ENCODE data around the gene POU5F1.

Gene POU5F1

DNA sequence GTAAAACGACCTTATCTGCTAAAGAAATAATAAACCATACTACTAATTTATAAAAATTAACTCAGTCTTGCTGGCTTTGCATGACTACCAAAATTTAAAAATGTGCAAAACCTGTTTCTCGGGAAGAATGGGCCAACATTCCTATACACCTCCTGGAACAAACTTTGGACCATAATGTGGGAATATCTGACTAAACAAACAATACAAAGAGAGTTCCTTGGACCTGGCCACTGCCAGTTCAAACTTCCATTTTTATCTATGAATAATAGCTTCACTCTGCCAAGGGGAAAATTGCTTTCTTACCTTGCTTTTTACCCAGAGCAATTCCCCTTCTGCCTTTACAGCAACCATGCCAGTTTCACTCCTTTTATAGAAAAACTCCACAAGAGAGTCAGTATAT is 38.7 kb upstream of the POU5F1 start:
- Histone ChIP-seq H3K27ac (no peak overlapping the region), H3K4me3 (no peak overlapping the region), H3K27me3 (peaks cover 0 to 5% of the 10 kb centered on the region in 2 donors), H3K9me3 (no peaks in the 10 kb centered on the region), H3K4me1 (peaks cover 0 to 7% (median 0%) of the 10 kb centered on the region in 4 donors), H3K36me3 (no peaks in the 10 kb centered on the region)
- intact Hi-C loops (cut with DNase I; ENCODE audit: low total_unique reads), result no loop called here
- DNase-seq, result no peak
- TF ChIP-seq, protein P1, sequence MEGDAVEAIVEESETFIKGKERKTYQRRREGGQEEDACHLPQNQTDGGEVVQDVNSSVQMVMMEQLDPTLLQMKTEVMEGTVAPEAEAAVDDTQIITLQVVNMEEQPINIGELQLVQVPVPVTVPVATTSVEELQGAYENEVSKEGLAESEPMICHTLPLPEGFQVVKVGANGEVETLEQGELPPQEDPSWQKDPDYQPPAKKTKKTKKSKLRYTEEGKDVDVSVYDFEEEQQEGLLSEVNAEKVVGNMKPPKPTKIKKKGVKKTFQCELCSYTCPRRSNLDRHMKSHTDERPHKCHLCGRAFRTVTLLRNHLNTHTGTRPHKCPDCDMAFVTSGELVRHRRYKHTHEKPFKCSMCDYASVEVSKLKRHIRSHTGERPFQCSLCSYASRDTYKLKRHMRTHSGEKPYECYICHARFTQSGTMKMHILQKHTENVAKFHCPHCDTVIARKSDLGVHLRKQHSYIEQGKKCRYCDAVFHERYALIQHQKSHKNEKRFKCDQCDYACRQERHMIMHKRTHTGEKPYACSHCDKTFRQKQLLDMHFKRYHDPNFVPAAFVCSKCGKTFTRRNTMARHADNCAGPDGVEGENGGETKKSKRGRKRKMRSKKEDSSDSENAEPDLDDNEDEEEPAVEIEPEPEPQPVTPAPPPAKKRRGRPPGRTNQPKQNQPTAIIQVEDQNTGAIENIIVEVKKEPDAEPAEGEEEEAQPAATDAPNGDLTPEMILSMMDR (IDR thresholded peaks at IDR 0.05), result no peak

- intact Hi-C loops (cut with DNase I; ENCODE audit: low total_unique reads), result no loop called here
- Histone ChIP-seq H3K4me3 (no peak overlapping the region), H3K9me3 (no peaks in the 10 kb centered on the region), H3K27me3 (peaks cover 0 to 5% of the 10 kb centered on the region in 2 donors), H3K4me1 (peaks cover 0 to 11% (median 2%) of the 10 kb centered on the region in 4 donors), H3K36me3 (no peaks in the 10 kb centered on the region), H3K27ac (no peak overlapping the region)
- DNase-seq, result no peak
- TF ChIP-seq, protein P1 (IDR thresholded peaks at IDR 0.05), result no peak
These were observed 38.0 kb upstream of the POU5F1 start for GRCh38 chr6:31208506-31208905.

DNA sequence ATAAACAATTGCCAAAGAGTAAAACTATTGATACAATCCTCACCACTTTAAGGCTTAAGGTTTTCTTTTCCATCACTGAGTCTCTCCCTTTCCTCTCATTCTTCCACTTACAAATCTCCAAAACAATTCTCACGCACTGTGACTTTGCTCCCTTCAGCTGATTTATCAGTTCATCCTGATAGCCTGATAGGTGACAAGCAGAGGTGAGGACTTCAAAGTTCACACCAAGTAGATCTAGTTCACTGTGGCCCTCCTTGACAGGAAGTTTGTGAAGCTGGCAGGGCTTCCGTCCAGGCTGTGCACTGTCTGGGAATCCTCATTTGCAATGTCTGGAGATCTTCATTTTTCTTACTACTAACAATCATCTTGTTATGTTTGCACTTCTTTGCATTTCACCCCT is 35.2 kb upstream of the POU5F1 start:
- H3K4me1 ChIP-seq, result peaks cover 0 to 24% (median 13%) of the 10 kb centered on the region in 4 donors
- H3K27ac ChIP-seq, result no peak overlapping the region
- intact Hi-C loops (cut with DNase I; ENCODE audit: low total_unique reads), result no loop called here
- H3K4me3 ChIP-seq, result no peak overlapping the region
- H3K27me3 ChIP-seq, result no peaks in the 10 kb centered on the region
- DNase-seq, result no peak
- H3K9me3 ChIP-seq, result peaks cover 0 to 6% (median 0%) of the 10 kb centered on the region in 3 donors
- no peaks in the 10 kb centered on the region for H3K36me3 ChIP-seq
- TF ChIP-seq, protein P1 (IDR thresholded peaks at IDR 0.05), result no peak

GRCh38 chr6:31204751-31205145 is 34.3 kb upstream of the POU5F1 start:
- no peak for DNase-seq
- no peaks in the 10 kb centered on the region for H3K36me3 ChIP-seq
- intact Hi-C loops (cut with DNase I; ENCODE audit: low total_unique reads), result no loop called here
- H3K4me1 ChIP-seq, result peaks cover 0 to 24% (median 13%) of the 10 kb centered on the region in 4 donors
- peaks cover 0 to 11% (median 0%) of the 10 kb centered on the region in 3 donors for H3K9me3 ChIP-seq
- H3K27me3 ChIP-seq, result no peaks in the 10 kb centered on the region
- no peak overlapping the region for H3K27ac ChIP-seq
- H3K4me3 ChIP-seq, result no peak overlapping the region
- TF ChIP-seq, protein P1 (IDR thresholded peaks at IDR 0.05), result no peak

GRCh38 chr6:31203345-31203979 is 33.0 kb upstream of the POU5F1 start:
- intact Hi-C loops (cut with DNase I; ENCODE audit: low total_unique reads), result no loop called here
- no peaks in the 10 kb centered on the region for H3K27me3 ChIP-seq
- H3K9me3 ChIP-seq, result peaks cover 0 to 11% (median 0%) of the 10 kb centered on the region in 3 donors
- H3K4me3 ChIP-seq, result peak overlapping the region; percentile 43 to 55
- TF ChIP-seq, protein P1 (IDR thresholded peaks at IDR 0.05), result no peak
- DNase-seq, result no peak
- peaks cover 0 to 31% (median 15%) of the 10 kb centered on the region in 4 donors for H3K4me1 ChIP-seq
- no peaks in the 10 kb centered on the region for H3K36me3 ChIP-seq
- H3K27ac ChIP-seq, result peak overlapping the region; percentile 46 to 61

Measured in tibial artery (tissue), 4 donors.